SK-MEL-5 (cell line): ENCODE results near the gene HCRT. TPM values are rescaled to one million over a fixed set of nuclear protein-coding genes. Genes with fewer than 3 reads are reported as not detected.
A peak's percentile ranks its signal among the peaks of the same experiment; 100 is the strongest.
"Not testable (repeated sequence)": the region's sequence is repeated elsewhere in the genome, so short reads cannot be mapped to it uniquely, and the experiment has no call there.

Source experiments
- DNase-seq: peaks from one replicate; pipeline ENCODE4 v3.0.0-alpha.2; 2016; ENCODE audit warnings: low read depth, low spot score
- in situ Hi-C: cut with HindIII; loops from 2 replicates; pipeline ENCODE4 v1.10.0; 2016; ENCODE audit warnings: low sequenced_read_pairs, high pct_unique_total_duplicates, low pct_unique_long_range_greater_than_20kb
- total RNA-seq: library from RNA; depleted of rRNA; stranded (reverse); fragments of >200 nt; shearing (Covaris generic); gene quantifications from 2 replicates; pipeline ENCODE4 v1.2.3, GENCODE V29; 2014

The HCRT gene
- total RNA-seq, 1 experiment from 2014 or later, result not detected

DNA sequence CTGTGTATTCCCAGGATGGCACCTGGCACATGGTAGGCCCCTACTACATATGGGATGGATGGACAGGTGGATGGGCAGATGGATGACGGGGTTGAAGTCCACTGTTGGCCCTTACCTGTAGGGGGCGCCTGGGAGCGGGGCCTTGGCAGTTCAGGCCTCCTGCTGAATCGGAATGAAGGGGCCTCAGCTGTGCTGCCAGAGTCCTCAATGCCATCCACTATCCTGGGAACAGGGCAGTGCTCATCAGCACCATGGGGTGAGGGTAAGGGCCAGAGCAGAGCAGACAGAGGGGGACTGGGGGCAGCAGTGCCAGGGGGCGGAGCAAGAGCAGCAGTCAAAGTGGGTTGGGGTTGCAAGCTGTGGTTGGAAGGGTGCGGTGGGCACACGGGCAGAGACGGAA is 22.1 kb downstream of the HCRT start:
- DNase-seq, result peak; percentile 72
- in situ Hi-C loops, result no loop called here

DNA sequence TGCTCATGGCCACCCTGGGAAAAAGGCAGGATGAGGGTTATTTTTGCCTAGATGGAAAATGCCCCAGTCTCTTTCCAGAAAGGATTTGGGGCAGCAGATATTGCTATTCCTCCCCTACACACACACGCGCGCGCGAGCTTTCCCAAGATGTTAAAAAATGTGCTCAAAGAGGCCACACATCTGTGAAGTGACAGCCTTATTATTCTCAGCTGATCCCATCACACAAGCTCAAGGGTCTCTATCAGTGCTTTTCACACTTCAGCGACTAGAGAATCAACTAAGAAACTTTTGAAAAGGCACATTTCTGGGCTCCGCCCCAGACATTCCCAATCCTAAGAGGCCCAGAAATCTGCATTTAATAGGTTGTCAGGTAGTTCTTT is 24.7 kb downstream of the HCRT start:
- in situ Hi-C loops, result no loop called here

DNA sequence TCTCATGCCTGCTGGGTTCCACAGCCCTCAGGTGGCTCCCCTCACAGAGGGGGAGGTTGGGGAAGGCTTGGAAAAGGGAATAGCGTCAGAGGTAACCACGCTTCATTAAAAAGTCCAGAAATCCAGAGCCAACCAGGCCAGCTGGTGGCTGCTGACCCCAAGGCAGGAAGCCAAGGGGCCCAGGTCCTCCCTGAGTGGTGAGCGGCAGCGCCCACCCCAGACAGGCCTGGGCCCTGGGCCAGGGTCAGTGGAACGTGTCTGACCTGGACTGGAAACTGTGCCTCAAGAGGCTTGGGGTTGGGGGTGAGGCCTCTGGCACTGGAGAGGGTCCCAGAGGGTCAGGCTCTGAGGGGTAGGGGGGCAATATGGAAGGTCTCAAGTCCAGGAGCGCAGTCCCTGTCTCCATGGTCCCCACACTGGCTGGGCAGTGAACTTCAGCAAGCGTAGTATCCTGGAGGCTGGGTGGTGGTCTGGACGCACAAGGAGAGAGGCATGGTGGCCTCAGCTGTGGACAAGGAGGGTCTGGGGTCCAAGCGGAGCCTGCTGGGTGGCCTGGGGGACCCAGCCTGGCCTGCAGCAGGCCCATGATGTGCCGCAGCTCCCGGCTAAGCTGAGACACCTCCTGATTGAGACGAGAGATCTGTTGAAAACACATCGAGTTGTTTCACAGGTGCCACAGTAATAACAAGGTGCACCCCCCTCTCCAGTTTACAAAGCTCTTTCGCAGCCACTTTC is 25.3 kb downstream of the HCRT start:
- in situ Hi-C loops, result no loop called here
- DNase-seq, result no peak

More for the DNA sequence above, 24.7 kb downstream of the HCRT start:
- no peak for DNase-seq

DNA sequence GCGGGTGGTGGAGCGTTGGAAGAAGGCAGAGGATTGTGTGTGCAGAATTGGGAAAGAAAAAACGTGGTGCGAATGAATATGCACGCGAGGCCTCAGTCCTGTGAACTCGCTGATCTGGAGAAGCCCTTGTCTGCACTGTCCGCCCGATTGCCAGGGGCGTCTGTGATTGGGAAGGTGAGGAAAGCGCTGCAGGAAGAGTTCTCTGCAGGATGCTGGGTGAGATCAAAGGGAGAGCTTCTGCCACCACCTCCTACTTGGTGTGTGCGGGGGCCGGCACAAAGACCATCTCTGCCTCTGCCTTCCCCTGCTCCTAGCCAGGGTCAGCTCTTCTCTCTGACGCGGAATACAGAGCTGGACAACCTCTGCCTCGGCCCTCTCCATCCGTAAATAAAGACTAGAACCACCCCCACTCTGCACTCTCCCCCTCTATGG is 29.6 kb downstream of the HCRT start:
- in situ Hi-C loops, result no loop called here
- peak; percentile 87 for DNase-seq

DNA sequence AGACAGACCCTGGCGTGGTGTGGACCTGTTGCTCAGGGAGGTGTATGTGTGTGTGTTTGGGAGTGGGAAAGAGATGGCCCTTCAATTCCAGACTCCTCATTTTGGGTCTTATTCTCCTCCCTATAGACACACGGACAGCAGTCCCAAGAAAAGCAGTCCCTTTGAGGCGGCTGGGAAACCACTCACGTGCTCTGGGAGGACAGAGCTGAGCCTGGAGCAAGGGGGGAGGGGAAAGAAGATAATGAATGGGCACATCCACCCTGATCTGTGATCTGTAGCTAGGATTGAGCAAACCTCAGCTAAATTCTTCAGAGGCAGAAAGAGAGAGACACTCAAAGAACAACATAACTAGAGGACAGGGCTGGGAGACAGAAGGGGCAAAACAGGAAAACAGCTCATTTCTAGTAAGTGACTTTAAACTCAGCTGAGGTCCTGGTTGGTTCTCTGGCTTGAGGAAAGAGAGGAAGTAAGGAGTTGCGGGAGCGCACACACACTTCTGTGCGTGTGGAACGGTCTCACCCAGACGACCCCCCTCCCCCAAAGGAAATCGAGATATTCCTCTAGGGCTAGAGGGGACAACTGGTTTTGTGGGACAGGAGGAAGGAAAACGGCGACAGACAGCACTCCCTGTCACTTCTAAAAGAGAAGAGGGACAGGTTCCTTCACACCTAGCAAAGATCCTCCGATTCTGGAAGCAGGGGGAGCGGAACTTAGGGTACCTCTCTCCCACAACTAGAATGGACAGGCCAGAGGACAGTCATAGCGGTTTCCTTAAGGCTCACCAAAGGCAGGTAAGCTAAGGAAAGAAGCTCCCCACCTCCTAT is 31.1 kb downstream of the HCRT start:
- peak; percentile 61 for DNase-seq
- in situ Hi-C loops, result no loop called here

DNA sequence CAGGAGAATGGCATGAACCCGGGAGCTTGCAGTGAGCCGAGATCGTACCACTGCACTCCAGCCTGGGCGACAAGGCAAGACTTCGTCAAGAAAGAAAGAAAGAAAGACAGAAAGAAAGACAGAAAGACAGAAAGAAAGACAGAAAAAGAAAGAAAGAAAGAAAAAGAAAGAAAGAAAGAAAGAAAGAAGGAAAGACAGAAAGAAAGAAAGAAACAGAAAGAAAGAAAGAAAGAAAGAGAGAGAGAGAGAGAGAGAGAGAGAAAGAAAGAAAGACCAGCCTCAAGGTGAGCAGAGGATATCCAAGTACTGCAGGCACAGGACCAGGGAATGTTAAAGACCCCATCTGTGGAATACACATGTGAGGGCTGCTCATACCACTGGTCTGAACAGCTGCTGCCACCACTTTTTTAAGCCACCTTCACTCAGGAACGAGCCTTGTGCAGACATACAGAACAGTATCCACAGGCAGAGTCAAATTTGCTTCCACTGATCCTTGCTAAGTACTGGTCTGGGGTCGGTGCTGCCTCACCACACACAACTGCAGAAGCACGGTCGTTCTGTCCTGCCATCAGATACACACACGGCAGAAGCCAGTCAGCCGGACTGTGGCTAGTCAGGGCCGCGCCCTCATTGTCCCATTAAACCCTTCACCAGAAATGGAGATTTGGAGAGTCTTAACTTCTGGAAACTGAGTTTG is 38.2 kb downstream of the HCRT start:
- no peak for DNase-seq
- in situ Hi-C loops, result no loop called here

DNA sequence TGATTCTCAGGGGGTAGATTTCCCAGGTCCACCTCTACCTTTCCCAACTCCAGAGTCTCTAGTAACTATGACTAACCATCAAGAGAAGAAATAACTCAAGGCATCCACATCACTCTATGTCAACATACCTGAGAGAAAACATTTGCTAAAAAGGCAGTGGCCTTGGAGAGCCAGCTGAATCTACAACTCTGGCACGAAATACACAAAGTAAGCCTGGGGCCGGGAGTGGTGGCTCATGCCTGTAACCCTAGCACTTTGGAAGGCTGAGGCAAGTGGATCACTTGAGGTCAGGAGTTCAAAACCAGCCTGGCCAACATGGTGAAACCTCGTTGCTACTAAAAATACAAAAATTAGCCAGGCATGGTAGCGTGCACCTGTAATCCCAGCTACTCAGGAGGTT is 42.1 kb downstream of the HCRT start:
- DNase-seq, in situ Hi-C loops: not testable (repeated sequence)

DNA sequence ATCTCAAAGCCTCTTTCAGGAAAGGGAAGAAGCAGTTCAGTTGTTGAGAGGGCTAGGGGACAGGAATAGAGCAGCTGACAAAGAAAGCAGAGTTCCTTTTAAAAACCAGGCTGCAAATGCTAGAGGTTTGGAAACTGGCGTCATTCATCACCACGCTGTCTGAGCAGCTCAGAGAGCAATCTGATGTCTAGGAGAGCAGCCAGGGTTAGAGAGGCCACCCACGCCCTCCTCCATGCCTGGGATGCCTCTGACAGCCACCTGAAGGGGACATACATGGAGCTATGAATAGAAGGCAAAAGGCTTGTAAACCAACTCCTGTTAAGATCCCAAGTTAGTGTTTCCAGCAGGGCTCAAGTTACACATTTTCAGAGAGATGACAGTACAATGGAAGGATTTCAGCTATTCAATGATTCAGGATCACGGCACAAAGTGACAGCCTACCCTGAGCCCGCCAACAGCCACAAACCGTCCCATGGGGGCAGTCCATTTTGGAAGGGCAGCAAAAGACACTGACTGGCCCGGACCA is 42.8 kb downstream of the HCRT start:
- no peak for DNase-seq

DNA sequence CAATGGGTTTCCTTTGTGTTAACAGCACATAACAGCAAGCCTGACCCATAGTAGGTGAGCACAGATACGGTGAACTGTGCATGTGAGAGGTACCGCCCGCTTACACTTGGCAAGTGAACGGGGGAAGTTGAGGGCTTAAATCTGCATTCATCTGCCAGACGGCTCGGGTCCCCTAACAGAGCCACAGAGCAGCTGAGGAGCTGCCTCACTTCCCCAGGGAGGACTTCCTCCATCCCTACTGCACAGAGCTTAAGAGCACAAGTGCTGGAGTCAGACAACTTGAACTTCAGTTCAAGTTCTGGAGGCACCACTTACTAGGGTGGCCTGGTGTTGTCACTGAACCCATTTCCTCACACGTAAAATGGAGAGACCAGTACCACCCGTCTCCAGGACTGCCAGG is 43.9 kb downstream of the HCRT start:
- in situ Hi-C loops, result no loop called here
- DNase-seq, result no peak

More for the DNA sequence above, 42.8 kb downstream of the HCRT start:
- in situ Hi-C loops, result no loop called here

DNA sequence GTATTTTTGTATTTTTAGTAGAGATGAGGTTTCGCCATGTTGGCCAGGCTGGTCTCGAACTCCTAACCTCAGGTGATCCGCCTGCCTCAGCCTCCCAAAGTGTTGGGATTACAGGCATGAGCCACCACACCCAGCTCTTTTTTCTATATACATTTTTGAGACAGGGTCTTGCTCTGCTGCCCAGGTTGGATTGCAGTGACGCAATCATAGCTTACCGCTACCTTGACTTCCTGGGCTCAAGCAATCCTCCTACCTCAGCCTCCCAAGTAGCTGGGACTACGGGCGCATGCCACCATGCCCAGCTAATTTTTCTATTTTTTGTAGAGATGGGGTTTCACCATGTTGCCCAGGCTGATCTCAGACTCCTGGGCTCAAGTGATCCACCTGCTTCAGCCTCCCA is 44.6 kb downstream of the HCRT start:
- DNase-seq, in situ Hi-C loops: not testable (repeated sequence)

DNA sequence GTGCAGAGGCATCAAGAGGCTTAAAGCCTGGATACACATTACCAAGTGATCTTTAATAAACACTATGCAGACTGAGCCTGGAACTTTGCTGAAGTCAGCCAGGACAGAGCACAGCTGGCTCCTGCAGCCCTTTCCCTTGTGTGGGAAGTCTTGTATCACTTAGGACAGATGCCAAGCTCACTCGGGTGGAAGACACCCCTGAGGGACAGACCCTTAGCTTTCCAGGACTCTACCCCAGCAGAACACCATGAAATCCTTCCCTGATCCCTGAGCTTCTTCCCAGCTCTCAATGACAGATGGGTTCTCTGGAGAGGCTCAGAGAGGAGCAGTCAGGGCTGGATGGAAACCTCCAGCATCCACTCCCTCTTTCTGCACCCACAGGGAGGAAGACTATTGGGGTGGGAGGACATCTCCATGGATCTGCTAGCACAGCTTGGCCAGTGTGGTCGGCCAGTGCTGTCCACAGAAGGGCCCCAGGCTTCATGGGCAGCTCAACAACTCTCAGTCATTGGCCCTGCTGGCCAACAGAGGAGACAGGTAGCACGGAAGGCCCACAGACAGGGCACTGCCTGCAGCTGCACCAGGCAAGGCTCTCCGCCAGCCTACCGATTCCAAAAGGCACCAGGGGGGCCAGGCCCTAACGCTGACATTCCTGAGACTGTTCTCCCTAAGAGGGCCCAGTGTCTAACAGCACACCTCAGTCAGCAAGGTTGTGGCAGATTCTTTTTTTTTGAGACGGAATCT is 46.3 kb downstream of the HCRT start:
- in situ Hi-C loops, result no loop called here
- DNase-seq, result no peak

DNA sequence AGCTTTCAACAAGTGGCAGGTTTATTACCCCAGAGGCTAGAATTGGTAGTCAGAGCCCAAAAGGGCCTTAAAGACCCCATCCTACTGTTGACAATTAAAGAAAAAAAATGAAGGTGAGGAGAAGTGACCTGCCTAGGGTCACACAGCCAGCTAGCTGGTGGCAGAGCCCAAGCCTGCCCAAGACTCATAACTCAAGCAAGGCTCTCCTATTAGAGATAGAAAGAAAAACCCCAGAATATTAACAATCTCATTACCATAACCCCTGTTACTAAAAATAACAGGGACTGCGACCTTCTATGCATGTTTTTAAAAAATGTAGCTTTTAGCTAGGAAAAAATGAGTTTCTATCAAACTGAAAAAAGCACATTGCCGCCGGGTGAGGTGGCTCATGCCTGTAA is 48.6 kb downstream of the HCRT start:
- in situ Hi-C loops, result no loop called here
- DNase-seq, result no peak

DNA sequence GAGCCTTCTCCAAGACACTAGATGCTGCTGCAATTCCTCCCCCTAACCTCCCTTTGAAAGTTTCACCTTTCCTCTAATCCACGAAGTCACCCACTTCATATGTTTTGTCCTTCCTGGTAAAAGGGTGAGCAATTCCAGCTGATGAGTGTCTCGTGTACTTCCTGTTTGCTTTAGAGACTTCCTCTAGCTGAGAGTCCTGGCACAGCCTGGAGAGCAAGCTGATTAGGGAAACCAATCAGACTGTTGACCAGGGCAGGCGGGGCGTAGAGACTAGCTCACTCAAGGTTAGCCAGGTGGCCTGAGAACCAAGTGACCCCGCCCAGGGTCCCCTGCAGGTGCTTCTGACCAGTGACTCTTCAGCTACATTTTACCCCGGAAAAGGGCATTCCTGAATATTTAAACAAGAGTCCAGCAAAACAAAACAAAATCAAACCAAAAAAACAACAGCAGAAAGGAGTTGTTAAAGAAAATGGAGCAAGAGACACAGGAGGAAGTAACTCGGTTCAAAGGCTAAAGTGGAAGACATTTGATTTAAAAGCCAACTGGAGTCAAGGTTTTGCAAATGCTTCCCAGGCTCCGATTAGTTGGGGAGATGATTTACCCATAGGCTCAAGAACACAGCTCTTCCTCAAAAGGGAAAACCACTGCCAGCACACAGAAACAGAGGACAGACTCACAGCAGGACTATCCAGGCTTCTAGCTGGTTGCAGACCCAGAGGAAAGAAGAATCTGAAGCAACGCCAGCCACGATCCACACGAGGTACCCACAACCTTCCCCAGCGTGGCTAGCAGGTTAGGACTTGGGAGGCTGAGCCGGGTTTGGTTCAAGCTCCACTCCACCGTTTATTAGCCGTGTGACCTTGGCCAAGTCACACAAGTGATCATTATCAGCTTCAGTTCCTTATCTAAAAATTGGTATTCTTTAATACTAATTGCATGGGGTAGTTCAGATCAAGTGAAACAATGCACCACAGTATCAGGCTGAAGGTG is 49.3 kb downstream of the HCRT start:
- no peak for DNase-seq
- in situ Hi-C loops, result no loop called here

DNA sequence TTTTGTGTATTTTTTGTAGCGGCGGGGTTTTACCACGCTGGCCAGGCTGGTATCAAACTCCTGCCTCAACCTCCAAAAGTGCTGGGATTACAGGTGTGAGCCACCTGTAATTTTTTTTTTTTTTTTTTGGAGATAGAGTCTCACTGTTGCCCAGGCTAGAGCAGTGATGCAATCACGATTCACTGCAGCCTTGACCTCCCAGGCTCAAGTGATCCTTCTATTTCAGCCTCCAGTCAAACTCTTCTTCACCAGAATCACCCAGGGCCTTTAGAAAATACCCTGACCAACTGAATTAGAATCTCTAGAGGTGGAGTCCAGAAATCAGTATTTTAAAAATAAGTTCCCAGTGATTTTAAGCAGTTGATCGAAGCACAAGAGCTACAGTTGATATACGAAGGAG is 50.1 kb downstream of the HCRT start:
- in situ Hi-C loops, result no loop called here
- DNase-seq, result no peak
